DND-41 (cell line): ENCODE results near the gene USP34.

Experiments used
- ATAC-seq: fragments of 200-7000 bp; cut with Tn5 transposase; 3 replicates; pipeline ENCODE4 v1.9.1; 2021; ENCODE audit warnings: low read depth; ENCODE audit not compliant: insufficient read depth
- DNase-seq: peaks from one replicate; pipeline ENCODE4 v3.0.0-alpha.2; 2020
- H2AFZ ChIP-seq: 2 replicates; pipeline ENCODE4 v1.6.0; 2012; ENCODE audit warnings: low read depth, low read length
- H3K27ac ChIP-seq: 2 replicates; pipeline ENCODE4 v1.5.1; 2012; ENCODE audit warnings: low read length, inconsistent platforms
- H3K27me3 ChIP-seq: fragments of 200-600 bp; sonication (generic); 2 replicates; pipeline ENCODE4 v1.6.0; 2012; ENCODE audit warnings: low read length, mild to moderate bottlenecking, inconsistent platforms; ENCODE audit not compliant: insufficient read depth, poor library complexity
- H3K36me3 ChIP-seq: 2 replicates; pipeline ENCODE4 v1.5.1; 2012; ENCODE audit warnings: low read length, inconsistent platforms; ENCODE audit not compliant: insufficient read depth
- H3K4me1 ChIP-seq: 2 replicates; pipeline ENCODE4 v1.5.1; 2012; ENCODE audit warnings: mild to moderate bottlenecking, low read length; ENCODE audit not compliant: insufficient read depth
- H3K4me2 ChIP-seq: 2 replicates; pipeline ENCODE4 v1.6.0; 2012; ENCODE audit warnings: mild to moderate bottlenecking, moderate library complexity, low read length, inconsistent platforms; ENCODE audit not compliant: insufficient read depth
- H3K4me3 ChIP-seq, 2 experiments: fragments of 200-600 bp in 1 of 2; shearing (Covaris generic) in 1 of 2; 2 replicates each; pipeline ENCODE4 v1.5.1; 2012 to 2016; ENCODE audit warnings: inconsistent platforms in 2 of 2, low read length in 2 of 2, mild to moderate bottlenecking in 2 of 2, low read depth in 1 of 2, moderate library complexity in 1 of 2
- H3K79me2 ChIP-seq: 2 replicates; pipeline ENCODE4 v1.6.0; 2012; ENCODE audit warnings: low read length, inconsistent platforms; ENCODE audit not compliant: insufficient read depth
- H3K9ac ChIP-seq: 2 replicates; pipeline ENCODE4 v1.6.0; 2012; ENCODE audit warnings: low read depth, mild to moderate bottlenecking, inconsistent platforms, low read length, moderate library complexity
- H3K9me3 ChIP-seq: 2 replicates; pipeline ENCODE4 v1.5.1; 2012; ENCODE audit warnings: low read length, moderate library complexity, mild to moderate bottlenecking, inconsistent platforms; ENCODE audit not compliant: insufficient read depth, severe bottlenecking
- H4K20me1 ChIP-seq: 2 replicates; pipeline ENCODE4 v1.6.0; 2012; ENCODE audit warnings: low read length; ENCODE audit not compliant: insufficient read depth
- CTCF ChIP-seq: IDR thresholded peaks from 2 replicates; pipeline ENCODE4 v1.5.1; 2012; ENCODE audit warnings: borderline replicate concordance, low read length, moderate library complexity, mild to moderate bottlenecking; ENCODE audit not compliant: poor library complexity, severe bottlenecking; ENCODE audit errors: extremely low read depth
- EZH2 ChIP-seq: IDR thresholded peaks from 3 replicates; pipeline ENCODE4 v1.6.1; 2012; ENCODE audit warnings: borderline replicate concordance, low read depth, mild to moderate bottlenecking, moderate library complexity, low read length, inconsistent platforms; ENCODE audit not compliant: severe bottlenecking

Gene USP34

GRCh38 chr2:61465045-61465444 lies 5.8 kb downstream of the USP34 start:
- Histone ChIP-seq H3K27me3 (no peaks in the 10 kb centered on the region), H3K4me1 (peaks cover 28% of the 10 kb centered on the region), H3K9ac (no peak overlapping the region), H2AFZ (no peak overlapping the region), H3K4me2 (peak overlapping the region; percentile 10; the same call in 1 of the 2 replicates), H4K20me1 (peaks cover 49% of the 10 kb centered on the region), H3K27ac (no peak overlapping the region), H3K36me3 (peaks cover 13% of the 10 kb centered on the region; the same call in 1 of the 2 replicates), H3K9me3 (no peaks in the 10 kb centered on the region), H3K4me3 (no peak overlapping the region), H3K79me2 (peaks cover 100% of the 10 kb centered on the region)
- no peak for TF ChIP-seq CTCF
- TF ChIP-seq EZH2, result no peak
- no peak for ATAC-seq
- DNase-seq, result no peak

GRCh38 chr2:61463769-61464475 lies 7.0 kb downstream of the USP34 start:
- no peak for DNase-seq
- peaks cover 13% of the 10 kb centered on the region; the same call in 1 of the 2 replicates for H3K36me3 ChIP-seq
- no peak overlapping the region for H2AFZ ChIP-seq
- TF ChIP-seq CTCF (no peak), EZH2 (no peak)
- ATAC-seq, result no peak
- H4K20me1 ChIP-seq, result peaks cover 43% of the 10 kb centered on the region
- H3K4me1 ChIP-seq, result peaks cover 20% of the 10 kb centered on the region
- peaks cover 100% of the 10 kb centered on the region for H3K79me2 ChIP-seq
- no peaks in the 10 kb centered on the region for H3K27me3 ChIP-seq
- no peak overlapping the region for H3K4me3 ChIP-seq
- H3K27ac ChIP-seq, result no peak overlapping the region
- no peak overlapping the region for H3K4me2 ChIP-seq
- no peaks in the 10 kb centered on the region for H3K9me3 ChIP-seq
- H3K9ac ChIP-seq, result no peak overlapping the region

- peaks cover 6% of the 10 kb centered on the region; the same call in 1 of the 2 replicates for H3K4me1 ChIP-seq
- no peak overlapping the region for H3K4me2 ChIP-seq
- TF ChIP-seq CTCF (no peak), EZH2 (no peak)
- H3K36me3 ChIP-seq, result peaks cover 7% of the 10 kb centered on the region; the same call in 1 of the 2 replicates
- H4K20me1 ChIP-seq, result peaks cover 58% of the 10 kb centered on the region
- H3K79me2 ChIP-seq, result peaks cover 99% of the 10 kb centered on the region
- no peak overlapping the region for H3K9ac ChIP-seq
- no peak for DNase-seq
- no peaks in the 10 kb centered on the region for H3K27me3 ChIP-seq
- H2AFZ ChIP-seq, result no peak overlapping the region
- no peak for ATAC-seq
- H3K4me3 ChIP-seq, result no peak overlapping the region
- no peak overlapping the region for H3K27ac ChIP-seq
- H3K9me3 ChIP-seq, result no peaks in the 10 kb centered on the region
Observed at GRCh38 chr2:61461404-61461803, 9.5 kb downstream of the USP34 start.
